B cell (primary cell): ENCODE data around the gene LYSMD1. TPM values are rescaled to one million over a fixed set of nuclear protein-coding genes. Genes with fewer than 3 reads are reported as not detected.

Experiments
- ATAC-seq: fragments of 200-7000 bp; cut with Tn5 transposase; one replicate; pipeline ENCODE4 v1.10.0; 2021; ENCODE audit warnings: low read depth, mild to moderate bottlenecking, moderate number of reproducible peaks, moderate library complexity
- CTCF ChIA-PET: fragments of 350-600 bp; sonication (Branson Sonifier 250); formaldehyde crosslinking; loops from one replicate; lab custom pipeline; 2021; ENCODE audit warnings: antibody characterized with exemption, inconsistent platforms; lab: Charles Lee
- POLR2A ChIA-PET: fragments of 350-600 bp; sonication (Branson Sonifier 250); formaldehyde crosslinking; loops from one replicate; lab custom pipeline; 2021; ENCODE audit warnings: antibody characterized with exemption; lab: Charles Lee
- DNase-seq: peaks from one replicate; pipeline ENCODE4 v3.0.0; 2013
- H2AFZ ChIP-seq: 2 replicates; pipeline ENCODE4 v1.6.1; 2012; ENCODE audit warnings: mild to moderate bottlenecking, low read depth, low read length; ENCODE audit not compliant: insufficient read depth, poor library complexity, severe bottlenecking
- H3K27ac ChIP-seq, 2 donors: 1 replicate in 1 of 2; 2 replicates in 1 of 2; pipeline ENCODE4 v1.5.1; 2012 to 2013; ENCODE audit warnings: low read length in 2 of 2, mild to moderate bottlenecking in 2 of 2, moderate library complexity in 1 of 2
- H3K27me3 ChIP-seq, 4 experiments: fragments of 200-600 bp in 1 of 4; sonication (generic) in 1 of 4; replicated peaks in 1 of 4; 1 replicate in 2 of 4; 2 replicates in 2 of 4; pipeline versions ENCODE4 v1.6.1 to v1.7.0; 2013 to 2016; ENCODE audit warnings: low read length in 3 of 4, mild to moderate bottlenecking in 2 of 4, mixed read lengths in 1 of 4, moderate library complexity in 1 of 4; ENCODE audit not compliant: insufficient read depth in 4 of 4, control insufficient read depth in 3 of 4; ENCODE audit errors: control extremely low read depth in 1 of 4
- H3K36me3 ChIP-seq, 2 experiments: replicated peaks in 1 of 2; 1 replicate in 1 of 2; 2 replicates in 1 of 2; pipeline versions ENCODE4 v1.6.1 to v1.7.1; 2013; ENCODE audit warnings: low read length in 1 of 2; ENCODE audit not compliant: insufficient read depth in 2 of 2, control insufficient read depth in 1 of 2; ENCODE audit errors: control extremely low read depth in 1 of 2, extremely low read depth in 1 of 2
- H3K4me1 ChIP-seq, 2 donors: fragments of 200-600 bp in 1 of 2; sonication (generic) in 1 of 2; 1 replicate in 1 of 2; 2 replicates in 1 of 2; pipeline versions ENCODE4 v1.5.1 to v1.6.1; 2013 to 2017; ENCODE audit warnings: low read length in 2 of 2; ENCODE audit not compliant: control insufficient read depth in 2 of 2, insufficient read depth in 2 of 2
- H3K4me2 ChIP-seq: replicated peaks from 2 replicates; pipeline ENCODE3; 2012; ENCODE audit warnings: mild to moderate bottlenecking, low read depth, low read length; ENCODE audit not compliant: poor library complexity, severe bottlenecking
- H3K4me3 ChIP-seq, 5 experiments: fragments of 200-600 bp in 1 of 5; sonication (generic) in 1 of 5; 1 replicate in 3 of 5; 2 replicates in 2 of 5; pipeline versions ENCODE4 v1.5.1 to v1.7.0; 2011 to 2016; ENCODE audit warnings: low read length in 4 of 5, mild to moderate bottlenecking in 4 of 5, low read depth in 2 of 5, control low read depth in 1 of 5, moderate library complexity in 1 of 5; ENCODE audit not compliant: insufficient read depth in 1 of 5; ENCODE audit errors: control extremely low read depth in 1 of 5, extremely low read depth in 1 of 5
- H3K79me2 ChIP-seq: fragments of 200-600 bp; sonication (generic); one replicate; pipeline ENCODE4 v1.6.0; 2016; ENCODE audit warnings: low read length; ENCODE audit not compliant: control insufficient read depth, insufficient read depth
- H3K9ac ChIP-seq: fragments of 200-600 bp; sonication (generic); 2 replicates; pipeline ENCODE4 v1.6.1; 2017; ENCODE audit warnings: mild to moderate bottlenecking, low read length, moderate library complexity
- H3K9me3 ChIP-seq, 3 donors: one replicate each; pipeline versions ENCODE4 v1.6.1 to v1.7.1; 2013; ENCODE audit warnings: low read length in 2 of 3; ENCODE audit not compliant: control insufficient read depth in 2 of 3, insufficient read depth in 1 of 3; ENCODE audit errors: control extremely low read depth in 1 of 3
- H4K20me1 ChIP-seq: 2 replicates; pipeline ENCODE4 v1.6.0; 2012; ENCODE audit warnings: mild to moderate bottlenecking, low read length; ENCODE audit not compliant: insufficient read depth, control insufficient read depth, poor library complexity, severe bottlenecking
- H3K27ac Mint-ChIP-seq: one replicate; pipeline ENCODE4 v1.8.0; 2021; ENCODE audit warnings: mixed read lengths
- H3K27me3 Mint-ChIP-seq: one replicate; pipeline ENCODE4 v1.8.0; 2021; ENCODE audit warnings: mixed read lengths
- H3K4me1 Mint-ChIP-seq: one replicate; pipeline ENCODE4 v1.8.0; 2021; ENCODE audit warnings: mixed read lengths
- H3K4me3 Mint-ChIP-seq: one replicate; pipeline ENCODE4 v1.8.0; 2021; ENCODE audit warnings: mixed read lengths
- H3K9me3 Mint-ChIP-seq: one replicate; pipeline ENCODE4 v1.8.0; 2022; ENCODE audit warnings: mixed read lengths; ENCODE audit not compliant: insufficient read depth
- EZH2 ChIP-seq: IDR thresholded peaks from 2 replicates; pipeline ENCODE4 v1.6.1; 2012; ENCODE audit warnings: borderline replicate concordance, low read depth, mild to moderate bottlenecking, moderate library complexity, low read length; ENCODE audit not compliant: insufficient read depth, poor library complexity, severe bottlenecking
- WGBS: methylation state at CpG from one replicate; pipeline ENCODE4 v1.1.5; 2013; ENCODE audit warnings: missing lambda C conversion rate; ENCODE audit not compliant: insufficient coverage; 5-methylcytosine and 5-hydroxymethylcytosine counted together
- intact Hi-C: fragments of 100-400 bp; cut with micrococcal nuclease; formaldehyde crosslinking; loops from one replicate; pipeline ENCODE4 v1.10.0; 2022
- polyA plus RNA-seq: library from polyadenylated mRNA; depleted of rRNA; stranded (reverse); fragments of >200 nt; gene quantifications from 2 replicates; pipeline ENCODE4 v1.2.3, GENCODE V29; 2012
- total RNA-seq, 2 donors: library from RNA; stranded (reverse); fragments of 120-200 nt in 1 of 2; gene quantifications; 1 replicate in 1 of 2; 2 replicates in 1 of 2; pipeline versions ENCODE4 v1.2.3 to v1.2.4, GENCODE V29; 2013 to 2022
- TF ChIP-seq, protein P1 (sequence below): fragments of 200-600 bp; IDR thresholded peaks from one replicate; pipeline ENCODE4 v1.8.0; 2022; ENCODE audit warnings: antibody characterized with exemption, mild to moderate bottlenecking

LYSMD1 gene
- total and polyA plus RNA-seq, 2 donors (not counting 1 experiment from before 2014, with no cell fraction given) = 1.4 to 5.8 TPM

- H3K4me3 Mint-ChIP-seq = peak overlapping the region; percentile 92
- H3K4me2 ChIP-seq = peak overlapping the region; percentile 91
Observed at GRCh38 chr1:151167116-151167515, 1.4 kb upstream of the LYSMD1 start.

More at GRCh38 chr1:151167116-151167515, 1.4 kb upstream of the LYSMD1 start:
- intact Hi-C loops = loop anchor here (10.0 kb wide), 3 partner anchors 178 to 682 kb away; partner anchors contain the start of genes CTSS, RFX5 and TARS2
- Histone ChIP-seq H3K9ac (peak overlapping the region; percentile 82), H4K20me1 (no peaks in the 10 kb centered on the region), H2AFZ (no peak overlapping the region), H3K27me3 (no peaks in the 10 kb centered on the region), H3K4me3 (peak overlapping the region in 1 of 5 experiments; percentile 99), H3K27ac (no peak overlapping the region), H3K4me1 (peaks cover 16 to 20% of the 10 kb centered on the region in 2 donors), H3K9me3 (no peaks in the 10 kb centered on the region), H3K79me2 (peaks cover 19% of the 10 kb centered on the region), H3K36me3 (peaks cover 3 to 38% of the 10 kb centered on the region in 2 experiments)
- H3K4me1 Mint-ChIP-seq = peaks cover 32% of the 10 kb centered on the region
- ChIA-PET CTCF (interaction anchor here (0.9 to 2.7 kb wide), 4 partner anchors 8 to 68 kb away, joined by 3 to 9 read pairs (median 6); partner anchors contain the start of gene TNFAIP8L2), POLR2A (interaction anchor here (0.6 to 0.7 kb wide), 3 partner anchors 13 to 159 kb away, joined by 3 to 4 read pairs (median 3); partner anchors contain the start of gene PRUNE1)
- no peak for ATAC-seq
- no peak for DNase-seq
- TF ChIP-seq EZH2 = no peak
- TF ChIP-seq, protein P1, sequence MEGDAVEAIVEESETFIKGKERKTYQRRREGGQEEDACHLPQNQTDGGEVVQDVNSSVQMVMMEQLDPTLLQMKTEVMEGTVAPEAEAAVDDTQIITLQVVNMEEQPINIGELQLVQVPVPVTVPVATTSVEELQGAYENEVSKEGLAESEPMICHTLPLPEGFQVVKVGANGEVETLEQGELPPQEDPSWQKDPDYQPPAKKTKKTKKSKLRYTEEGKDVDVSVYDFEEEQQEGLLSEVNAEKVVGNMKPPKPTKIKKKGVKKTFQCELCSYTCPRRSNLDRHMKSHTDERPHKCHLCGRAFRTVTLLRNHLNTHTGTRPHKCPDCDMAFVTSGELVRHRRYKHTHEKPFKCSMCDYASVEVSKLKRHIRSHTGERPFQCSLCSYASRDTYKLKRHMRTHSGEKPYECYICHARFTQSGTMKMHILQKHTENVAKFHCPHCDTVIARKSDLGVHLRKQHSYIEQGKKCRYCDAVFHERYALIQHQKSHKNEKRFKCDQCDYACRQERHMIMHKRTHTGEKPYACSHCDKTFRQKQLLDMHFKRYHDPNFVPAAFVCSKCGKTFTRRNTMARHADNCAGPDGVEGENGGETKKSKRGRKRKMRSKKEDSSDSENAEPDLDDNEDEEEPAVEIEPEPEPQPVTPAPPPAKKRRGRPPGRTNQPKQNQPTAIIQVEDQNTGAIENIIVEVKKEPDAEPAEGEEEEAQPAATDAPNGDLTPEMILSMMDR = no peak
- H3K9me3 Mint-ChIP-seq = no peaks in the 10 kb centered on the region
- WGBS = 93% methylated on average over 3 of the region's 6 CpGs
- no peaks in the 10 kb centered on the region for H3K27me3 Mint-ChIP-seq
- peak overlapping the region; percentile 96 for H3K27ac Mint-ChIP-seq
